ENCODE data around the gene NOLC1. TPM values are rescaled to one million over a fixed set of nuclear protein-coding genes. Genes with fewer than 3 reads are reported as not detected.
"Not testable (repeated sequence)": the region's sequence is repeated elsewhere in the genome, so short reads cannot be mapped to it uniquely, and the experiment has no call there.

The NOLC1 gene
- polyA plus RNA-seq, 3 donors, result 10.0 to 32.1 (median 19.3) TPM

- H3K4me3 Mint-ChIP-seq, result no peak overlapping the region
- H2AFZ ChIP-seq (ENCODE audit: insufficient read depth, low read depth, low read length, poor library complexity, severe bottlenecking), result no peak overlapping the region
- no peaks in the 10 kb centered on the region for H3K36me3 Mint-ChIP-seq
- H4K20me1 ChIP-seq (ENCODE audit: insufficient read depth, low read length), result no peaks in the 10 kb centered on the region
- peaks cover 16% of the 10 kb centered on the region for H3K4me1 Mint-ChIP-seq
- H3K79me2 ChIP-seq (ENCODE audit: insufficient read depth, low read length), result no peaks in the 10 kb centered on the region
- H3K36me3 ChIP-seq (replicated peaks in 1 of 2; ENCODE audit: control insufficient read depth in 1 of 2, insufficient read depth in 2 of 2, low read length in 2 of 2), result no peaks in the 10 kb centered on the region
- H3K27ac Mint-ChIP-seq, result peak overlapping the region in 2 of 7 donors; percentile 3 to 82
- H3K27me3 ChIP-seq (ENCODE audit: control insufficient read depth in 2 of 2, insufficient read depth in 2 of 2, low read length in 2 of 2), result no peaks in the 10 kb centered on the region
- H3K4me3 ChIP-seq (replicated peaks in 1 of 3; ENCODE audit: low read depth in 2 of 3, low read length in 3 of 3), result no peak overlapping the region
- H3K4me2 ChIP-seq (replicated peaks; ENCODE audit: extremely low read depth, low read length, poor library complexity, severe bottlenecking), result no peak overlapping the region
- H3K27ac ChIP-seq (ENCODE audit: low read depth in 1 of 2, low read length in 2 of 2), result no peak overlapping the region
- H3K9ac ChIP-seq (ENCODE audit: insufficient read depth, low read length, poor library complexity, severe bottlenecking), result no peak overlapping the region
- intact Hi-C loops (cut with micrococcal nuclease), result no loop called here
- peaks cover 0 to 3% (median 3%) of the 10 kb centered on the region in 3 donors for H3K27me3 Mint-ChIP-seq (ENCODE audit: low read depth in 3 of 3)
- peaks cover 12 to 28% of the 10 kb centered on the region in 2 donors for H3K9me3 ChIP-seq (replicated peaks in 1 of 2; ENCODE audit: control insufficient read depth in 1 of 2, insufficient read depth in 1 of 2, low read length in 2 of 2)
- DNase-seq, result no peak
- peaks cover 2 to 11% of the 10 kb centered on the region in 2 donors for H3K4me1 ChIP-seq (ENCODE audit: control insufficient read depth in 1 of 2, insufficient read depth in 2 of 2, low read length in 2 of 2)
- WGBS (ENCODE audit: insufficient coverage), result 79% methylated on average over 2 of the region's 3 CpGs
- H3K9me3 Mint-ChIP-seq, result peaks cover 19 to 31% (median 27%) of the 10 kb centered on the region in 7 donors
- no peak for TF ChIP-seq CTCF (IDR thresholded peaks at IDR 0.05)
These were observed 36.2 kb downstream of the NOLC1 start for GRCh38 chr10:102188298-102188940.

GRCh38 chr10:102188941-102189898 lies 37.0 kb downstream of the NOLC1 start:
- H2AFZ ChIP-seq (ENCODE audit: insufficient read depth, low read depth, low read length, poor library complexity, severe bottlenecking), result peak overlapping the region; percentile 31
- H3K27ac ChIP-seq (ENCODE audit: low read depth in 1 of 2, low read length in 2 of 2), result peak overlapping the region in 1 of 2 donors; percentile 17
- H3K36me3 Mint-ChIP-seq; intact Hi-C loops (cut with micrococcal nuclease); H3K36me3 ChIP-seq (replicated peaks in 1 of 2; ENCODE audit: control insufficient read depth in 1 of 2, insufficient read depth in 2 of 2, low read length in 2 of 2); H3K27me3 Mint-ChIP-seq (ENCODE audit: low read depth in 3 of 3); H3K79me2 ChIP-seq (ENCODE audit: insufficient read depth, low read length); H3K27me3 ChIP-seq (ENCODE audit: control insufficient read depth in 2 of 2, insufficient read depth in 2 of 2, low read length in 2 of 2); H4K20me1 ChIP-seq (ENCODE audit: insufficient read depth, low read length); H3K9ac ChIP-seq (ENCODE audit: insufficient read depth, low read length, poor library complexity, severe bottlenecking): not testable (repeated sequence)
- peak overlapping the region in 2 of 7 donors; percentile 3 to 46 for H3K27ac Mint-ChIP-seq
- peak in 1 of 3 donors; percentile 11 for DNase-seq
- H3K9me3 Mint-ChIP-seq, result peaks cover 19 to 29% (median 26%) of the 10 kb centered on the region in 7 donors
- 81% methylated on average over 4 of the region's 7 CpGs for WGBS (ENCODE audit: insufficient coverage)
- H3K4me2 ChIP-seq (replicated peaks; ENCODE audit: extremely low read depth, low read length, poor library complexity, severe bottlenecking), result peak overlapping the region; percentile 15
- H3K4me1 Mint-ChIP-seq, result peaks cover 16% of the 10 kb centered on the region
- peaks cover 12 to 28% of the 10 kb centered on the region in 2 donors for H3K9me3 ChIP-seq (replicated peaks in 1 of 2; ENCODE audit: control insufficient read depth in 1 of 2, insufficient read depth in 1 of 2, low read length in 2 of 2)
- H3K4me3 ChIP-seq (replicated peaks in 1 of 3; ENCODE audit: low read depth in 2 of 3, low read length in 3 of 3), result peak overlapping the region in 1 of 3 experiments; percentile 40
- peak overlapping the region; percentile 37 to 44 for H3K4me3 Mint-ChIP-seq
- H3K4me1 ChIP-seq (ENCODE audit: control insufficient read depth in 1 of 2, insufficient read depth in 2 of 2, low read length in 2 of 2), result peaks cover 2 to 11% of the 10 kb centered on the region in 2 donors

Measured in CD14-positive monocyte (primary cell).